ENCODE measurements around the gene NLGN3. TPM values are rescaled to one million over a fixed set of nuclear protein-coding genes. Genes with fewer than 3 reads are reported as not detected.

Gene NLGN3
- polyA plus RNA-seq, 3 donors = 3.8 to 4.4 (median 3.9) TPM

- DNase-seq (ENCODE audit: low read depth in 3 of 3, low spot score in 2 of 3) = no peak
These were observed 66.2 kb downstream of the NLGN3 start for GRCh38 chrX:71210816-71211215.

- no peak for DNase-seq (ENCODE audit: low read depth in 3 of 3, low spot score in 2 of 3)
These were observed 67.9 kb downstream of the NLGN3 start for GRCh38 chrX:71212536-71212935.

GRCh38 chrX:71214152-71214551 is 69.5 kb downstream of the NLGN3 start:
- DNase-seq (ENCODE audit: low read depth in 3 of 3, low spot score in 2 of 3) = no peak

DNA sequence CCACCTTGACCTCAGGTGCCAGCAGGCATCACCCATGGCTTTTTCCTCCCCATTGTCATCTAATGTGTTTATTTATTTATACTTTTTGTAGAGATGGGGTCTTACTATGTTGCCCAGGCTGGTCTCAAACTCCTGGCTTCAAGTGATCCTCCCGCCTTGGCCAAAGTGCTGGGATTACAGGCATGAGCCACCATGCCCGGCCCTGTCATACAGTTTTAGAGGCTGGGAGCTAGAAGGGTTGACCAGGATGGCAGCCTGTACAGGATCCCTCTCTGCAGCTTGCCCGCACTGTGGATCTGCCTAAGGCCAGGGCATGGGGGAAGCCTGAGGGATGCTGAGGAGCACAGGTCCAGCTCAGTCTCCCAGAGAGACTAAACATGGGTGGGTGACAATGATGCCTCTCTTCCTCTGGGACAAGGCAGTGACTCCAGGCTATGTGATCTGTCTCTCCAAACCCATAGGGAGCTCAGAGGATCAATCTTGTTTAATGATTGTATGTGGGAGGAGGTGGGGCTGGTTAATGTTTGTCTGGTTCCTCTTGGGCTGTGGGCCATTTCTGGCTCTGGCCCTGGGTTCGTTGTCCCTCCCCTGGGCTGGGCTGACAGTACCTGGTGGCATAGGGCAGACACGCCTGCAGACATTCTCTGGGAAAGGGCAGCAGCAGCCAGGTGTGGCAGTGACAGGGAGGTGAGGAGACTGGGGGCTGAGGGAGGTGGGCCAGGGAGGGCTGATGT is 70.1 kb downstream of the NLGN3 start:
- no peak for DNase-seq (ENCODE audit: low read depth in 3 of 3, low spot score in 2 of 3)

GRCh38 chrX:71215338-71215912 is 70.8 kb downstream of the NLGN3 start:
- DNase-seq (ENCODE audit: low read depth in 3 of 3, low spot score in 2 of 3) = no peak

DNA sequence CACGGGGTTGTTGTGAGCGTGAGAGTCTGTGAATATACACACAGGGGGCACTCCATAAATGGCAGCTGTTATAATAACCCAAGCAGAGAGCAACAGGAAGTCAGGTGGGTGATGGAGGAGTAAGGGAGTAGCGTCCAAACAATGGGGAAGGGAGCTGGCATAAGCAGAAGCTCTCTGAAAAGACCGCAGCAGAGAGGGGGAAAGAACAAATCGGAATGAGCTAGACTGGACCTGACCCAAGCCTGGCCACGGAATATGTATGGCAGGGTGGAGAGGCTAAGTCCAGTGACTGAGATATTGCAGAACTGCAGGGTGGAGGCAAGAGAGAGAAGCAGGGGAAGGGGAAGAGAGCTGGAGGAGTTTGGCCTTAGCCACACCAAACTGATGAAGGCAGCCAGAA is 71.8 kb downstream of the NLGN3 start:
- no peak for DNase-seq (ENCODE audit: low read depth in 3 of 3, low spot score in 2 of 3)

- no peak for DNase-seq (ENCODE audit: low read depth in 3 of 3, low spot score in 2 of 3)
These were observed 72.7 kb downstream of the NLGN3 start for GRCh38 chrX:71217298-71217697.

Other genes starting within 250 kb of the NLGN3 start
- under 1 TPM; 0.08 to 0.18 (median 0.10) TPM for gene TEX11, start 236.1 kb upstream of the NLGN3 start, polyA plus RNA-seq (ENCODE audit: insufficient read length in 3 of 3)
- gene SLC7A3, start 213.7 kb upstream of the NLGN3 start, polyA plus RNA-seq (ENCODE audit: insufficient read length in 3 of 3) = 1 to 10 TPM; 2.2 to 2.8 (median 2.5) TPM
- 10 to 100 TPM; 49.9 to 54.3 (median 53.7) TPM for gene SNX12, start 76.5 kb upstream of the NLGN3 start, polyA plus RNA-seq (ENCODE audit: insufficient read length in 3 of 3)
- gene FOXO4, start 49.0 kb upstream of the NLGN3 start, polyA plus RNA-seq (ENCODE audit: insufficient read length in 3 of 3) = 10 to 100 TPM; 22.5 to 26.0 (median 23.8) TPM
- under 1 TPM in 1 of 3 donors, not detected in 2; 0.69 TPM for gene CXorf65, start 38.1 kb upstream of the NLGN3 start, polyA plus RNA-seq (ENCODE audit: insufficient read length in 3 of 3)
- 1 to 10 TPM; 1.0 to 1.4 (median 1.2) TPM for gene IL2RG, start 33.3 kb upstream of the NLGN3 start, polyA plus RNA-seq (ENCODE audit: insufficient read length in 3 of 3)
- 10 to 100 TPM; 32.0 to 35.3 (median 35.1) TPM for gene MED12, start 26.2 kb upstream of the NLGN3 start, polyA plus RNA-seq (ENCODE audit: insufficient read length in 3 of 3)
- 10 to 100 TPM; 43.3 to 54.0 (median 47.1) TPM for gene GJB1, start 78.4 kb downstream of the NLGN3 start, polyA plus RNA-seq (ENCODE audit: insufficient read length in 3 of 3)
- gene ZMYM3, start 109.3 kb downstream of the NLGN3 start, polyA plus RNA-seq (ENCODE audit: insufficient read length in 3 of 3) = 10 to 100 TPM; 50.6 to 56.7 (median 54.0) TPM
- 100 to 1,000 TPM; 614 to 653 (median 631) TPM for gene NONO, start 138.8 kb downstream of the NLGN3 start, polyA plus RNA-seq (ENCODE audit: insufficient read length in 3 of 3)
- gene ITGB1BP2, start 156.9 kb downstream of the NLGN3 start, polyA plus RNA-seq (ENCODE audit: insufficient read length in 3 of 3) = 1 to 10 TPM; 1.2 to 1.3 (median 1.2) TPM
- gene TAF1, start 221.5 kb downstream of the NLGN3 start, polyA plus RNA-seq (ENCODE audit: insufficient read length in 3 of 3) = 10 to 100 TPM; 43.4 to 47.4 (median 45.8) TPM